NCI-H345 treated with DMSO at 0.1 percent for 48 hours (cell line): ENCODE results near the gene CD320.
"Not testable (repeated sequence)": the region's sequence is repeated elsewhere in the genome, so short reads cannot be mapped to it uniquely, and the experiment has no call there.

Source experiments
- DNase-seq: peaks from one replicate; lab custom pipeline; 2025; ENCODE audit not compliant: unreplicated experiment; lab: John Stamatoyannopoulos, UW

Gene CD320

GRCh38 chr19:8333767-8334457 is 25.8 kb upstream of the CD320 start:
- DNase-seq, result peak; percentile 32

DNA sequence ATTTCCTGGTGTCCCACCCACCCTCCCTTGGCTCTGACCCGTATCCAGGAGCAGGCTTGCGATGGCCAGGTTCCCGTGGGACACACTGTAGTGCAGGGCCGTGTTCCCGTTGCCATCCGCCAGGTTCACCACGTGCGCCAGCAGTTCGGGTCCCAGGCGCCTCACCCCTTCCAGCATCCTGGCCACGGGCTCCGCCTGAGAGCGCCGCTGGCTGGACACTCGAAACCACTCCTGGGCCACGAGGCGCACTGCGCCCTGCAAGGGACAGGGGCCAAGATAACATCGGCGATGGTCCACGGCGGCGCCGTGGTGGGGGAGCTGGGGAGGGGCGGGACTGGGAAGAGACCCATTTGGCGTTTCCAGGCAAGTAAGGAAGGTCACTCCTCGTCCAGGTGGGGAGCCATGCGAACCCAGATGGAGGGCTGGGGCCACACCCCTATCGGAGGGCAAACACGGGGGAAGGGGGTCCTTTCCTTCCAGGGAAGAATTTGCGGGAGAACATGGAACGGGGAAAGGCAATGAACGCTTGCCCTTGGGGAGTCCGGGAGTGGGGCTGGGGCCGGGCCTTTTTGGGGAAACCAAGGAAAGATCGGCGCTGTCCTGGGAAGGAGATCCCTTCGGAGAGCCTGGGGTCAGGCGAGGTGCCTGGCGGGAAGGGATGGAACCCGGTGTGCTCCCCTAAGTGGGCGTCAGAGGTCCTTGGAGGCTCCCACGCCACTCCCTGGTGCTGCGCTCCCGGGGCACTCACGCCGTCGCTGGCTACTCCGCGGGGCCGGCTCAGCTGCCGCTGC is 25.0 kb upstream of the CD320 start:
- DNase-seq, result no peak

GRCh38 chr19:8331263-8331845 is 23.2 kb upstream of the CD320 start:
- DNase-seq, result no peak

DNA sequence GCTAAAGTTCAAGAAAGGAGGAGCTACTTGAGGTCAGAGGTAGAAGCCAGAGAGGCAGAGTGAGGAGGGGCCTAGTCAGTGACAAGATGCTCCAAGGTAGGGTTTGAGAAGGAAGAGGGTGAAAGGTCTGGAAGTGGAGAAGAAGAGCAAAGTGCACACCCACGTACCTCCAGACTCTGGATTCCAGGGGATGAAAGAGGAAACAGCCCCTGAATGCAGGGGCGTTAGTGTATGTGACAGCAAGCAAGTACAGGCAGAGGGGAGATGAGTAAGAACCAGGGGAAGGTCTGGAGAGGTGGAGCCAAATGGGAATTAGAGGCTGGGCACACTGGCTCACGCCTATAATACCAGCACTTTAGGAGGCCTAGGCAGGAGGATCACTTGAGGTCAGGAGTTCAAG is 21.8 kb upstream of the CD320 start:
- DNase-seq, result no peak

- no peak for DNase-seq
Observed at GRCh38 chr19:8325454-8325853, 17.3 kb upstream of the CD320 start.

GRCh38 chr19:8324186-8325050 is 16.3 kb upstream of the CD320 start:
- no peak for DNase-seq

DNA sequence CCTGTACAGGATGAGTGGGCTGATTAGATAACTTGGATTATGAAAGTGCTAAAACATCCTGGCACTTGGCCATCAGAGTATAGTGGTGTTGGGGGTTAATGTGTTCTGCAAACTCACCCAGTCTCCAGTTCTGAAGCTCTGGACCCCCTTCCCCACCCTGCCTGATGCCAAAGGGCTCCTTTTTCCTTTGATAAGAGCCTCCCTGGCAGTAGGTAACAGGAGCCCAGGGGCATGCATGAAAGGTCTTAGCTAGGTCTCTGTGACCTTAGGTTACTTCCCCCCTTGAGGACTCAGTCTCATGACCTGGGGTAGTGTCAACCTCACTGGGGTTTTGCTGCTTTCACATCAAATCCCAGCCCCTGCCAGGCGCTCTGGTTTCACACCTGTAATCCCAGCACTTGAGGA is 15.6 kb upstream of the CD320 start:
- no peak for DNase-seq

DNA sequence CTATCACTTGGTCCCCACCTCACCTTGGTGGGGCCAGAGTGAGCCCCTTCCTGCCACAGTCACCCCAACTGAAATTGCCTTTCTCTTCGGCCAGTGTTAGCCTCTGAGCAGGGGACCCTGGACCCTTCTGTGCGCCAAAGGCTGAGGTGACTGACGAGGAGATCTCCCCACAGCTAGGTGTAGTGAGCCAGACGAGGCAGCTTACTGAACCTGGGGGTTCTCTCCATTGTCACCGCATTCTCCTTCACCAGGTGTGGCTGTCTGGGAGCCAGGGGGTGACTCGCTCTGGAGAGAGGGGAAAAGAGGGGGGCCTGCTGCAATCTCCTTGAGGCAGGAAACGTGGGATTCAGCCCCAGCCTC is 14.5 kb upstream of the CD320 start:
- DNase-seq, result no peak

DNA sequence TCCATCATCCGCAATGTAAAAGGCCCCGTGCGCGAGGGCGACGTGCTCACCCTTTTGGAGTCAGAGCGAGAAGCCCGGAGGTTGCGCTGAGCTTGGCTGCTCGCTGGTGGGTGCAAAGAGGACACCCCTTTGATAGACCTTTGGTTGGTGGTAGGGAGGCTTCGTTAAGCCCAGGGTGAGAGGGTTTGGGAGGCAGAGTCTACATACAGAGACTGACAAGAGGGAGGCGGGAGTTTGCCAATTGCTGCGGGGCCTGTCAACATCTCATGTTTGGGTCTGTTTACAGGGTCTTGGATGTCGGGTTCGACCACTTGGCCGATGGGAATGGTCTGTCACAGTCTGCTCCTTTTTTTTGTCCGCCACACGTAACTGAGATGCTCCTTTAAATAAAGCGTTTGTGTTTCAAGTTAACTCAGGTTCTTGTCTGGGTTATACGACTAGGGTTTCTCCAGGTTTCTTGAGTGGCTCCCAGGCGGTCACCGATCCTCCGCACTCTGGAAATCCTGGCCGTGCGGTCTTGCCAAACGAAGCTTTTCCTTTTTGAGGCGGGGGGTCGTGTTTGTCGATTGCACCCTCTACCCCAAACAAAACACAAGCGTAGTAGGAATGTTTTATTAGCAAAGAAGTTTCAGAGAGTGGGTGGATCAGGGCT is 14.0 kb upstream of the CD320 start:
- no peak for DNase-seq

- peak; percentile 89 for DNase-seq
Observed at GRCh38 chr19:8321067-8321985, 13.2 kb upstream of the CD320 start, which contains the start of the genes NDUFA7 and RPS28. Gene NDUFA7, minus strand, starts transcription at chr19:8321375. Its CDS starts 17 bp downstream, at chr19:8321358. Gene RPS28, plus strand, starts transcription at chr19:8321496. Its CDS starts 35 bp downstream, at chr19:8321531.

DNA sequence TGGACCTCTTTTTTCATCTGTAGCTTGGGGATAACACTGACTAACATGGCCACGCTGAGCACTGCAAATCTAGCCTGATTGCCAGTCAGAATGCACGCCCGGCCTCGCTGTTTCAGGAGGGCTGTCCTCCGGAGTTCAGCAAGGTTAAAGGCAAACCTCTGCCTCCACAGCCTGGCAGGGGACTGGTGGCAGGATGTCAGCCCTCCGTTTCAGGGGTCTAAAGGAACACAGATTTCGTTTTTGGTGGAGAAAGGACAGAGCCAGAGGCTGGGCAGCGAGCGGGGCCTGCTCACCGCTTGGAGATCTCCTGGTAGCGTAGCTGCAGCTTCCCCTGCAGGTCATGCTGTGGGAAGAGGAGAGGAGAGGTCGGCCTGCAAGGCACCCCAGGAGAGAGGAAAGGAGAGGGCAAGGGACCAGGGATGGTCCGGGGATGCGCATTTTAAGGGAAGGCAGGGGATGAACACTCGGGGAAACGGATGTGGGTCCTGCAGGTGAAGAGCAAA is 12.5 kb upstream of the CD320 start:
- no peak for DNase-seq

GRCh38 chr19:8319807-8320520 is 11.8 kb upstream of the CD320 start:
- no peak for DNase-seq

GRCh38 chr19:8318835-8319234 is 10.7 kb upstream of the CD320 start:
- not testable (repeated sequence) for DNase-seq

DNA sequence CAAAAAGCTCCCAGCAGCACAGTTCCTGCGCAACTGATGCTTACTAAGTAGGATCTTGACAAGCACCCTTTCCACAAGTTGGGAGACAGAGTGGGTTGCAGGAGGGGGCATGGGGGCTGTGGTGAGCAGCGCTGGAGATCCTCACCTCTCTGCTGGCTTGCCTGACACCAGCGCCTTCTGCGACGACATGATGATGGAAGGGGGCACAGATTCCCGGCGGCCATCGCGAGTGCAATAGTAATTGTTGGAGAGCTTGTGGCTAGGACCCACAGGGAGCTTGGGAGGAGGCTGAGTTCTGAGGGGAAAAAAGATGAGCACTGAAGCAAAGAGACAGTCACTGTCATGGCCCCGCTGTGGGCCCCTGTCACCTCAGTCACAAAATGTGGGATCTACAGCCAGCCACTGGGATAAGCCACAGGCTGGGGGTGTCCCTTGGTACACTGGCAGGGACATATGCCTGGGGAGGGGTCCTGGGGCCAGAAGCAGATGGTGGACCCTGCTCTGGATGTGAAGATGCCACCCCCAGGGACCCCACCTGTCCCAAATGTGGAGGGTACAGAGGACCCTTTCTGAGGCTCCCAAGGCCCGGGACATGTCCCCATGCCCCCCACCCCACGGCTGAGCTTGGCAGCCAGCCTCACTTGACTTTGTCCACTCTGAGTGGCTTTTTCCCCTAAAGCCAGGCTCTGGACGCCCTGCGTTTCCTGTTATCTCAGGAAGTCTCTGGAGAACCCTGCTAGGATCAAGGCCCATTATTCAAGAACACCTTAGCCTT is 8.4 kb upstream of the CD320 start:
- no peak for DNase-seq

- not testable (repeated sequence) for DNase-seq
Observed at GRCh38 chr19:8314981-8315640, 7.0 kb upstream of the CD320 start.

- DNase-seq, result no peak
Observed at GRCh38 chr19:8311461-8312260, 3.5 kb upstream of the CD320 start.
